GM18867 (cell line): ENCODE data around the gene TAF15.

ENCODE experiments used
- ATAC-seq: cut with Tn5 transposase; IDR thresholded peaks from one replicate; pipeline ENCODE4 v1.9.1; 2021; ENCODE audit warnings: mild to moderate bottlenecking, moderate library complexity; ENCODE audit not compliant: unreplicated experiment

The TAF15 gene

GRCh38 chr17:35895636-35896587, 86.6 kb downstream of the TAF15 start:
- no peak for ATAC-seq
